Uterus (tissue), 2 donors: ENCODE data around the gene PCMTD2.

Source experiments
- CTCF ChIP-seq, 4 experiments: fragments of 200-600 bp in 2 of 4; fragments of 450-650 bp in 2 of 4; sonication (generic) in 2 of 4; IDR thresholded peaks; one replicate each; pipeline ENCODE4 v1.5.1; 2016 to 2019; ENCODE audit warnings: antibody characterized with exemption in 4 of 4, mild to moderate bottlenecking in 2 of 4, moderate library complexity in 1 of 4
- POLR2A ChIP-seq, 2 donors: fragments of 450-650 bp; IDR thresholded peaks; one replicate each; pipeline ENCODE4 v1.6.1; 2016; ENCODE audit warnings: antibody characterized with exemption in 2 of 2, mild to moderate bottlenecking in 1 of 2, moderate library complexity in 1 of 2

GRCh38 chr20:64209148-64209547 lies 46.4 kb upstream of the PCMTD2 start:
- no peak for TF ChIP-seq CTCF (IDR thresholded peaks at IDR 0.05)
- TF ChIP-seq POLR2A (IDR thresholded peaks at IDR 0.05) = no peak
